Fibroblast of peridontal ligament (primary cell): ENCODE data around the gene FABP6.

Source experiments
- DNase-seq: peaks from one replicate; pipeline ENCODE4 v3.0.0-alpha.2; 2010; ENCODE audit errors: extremely low read depth

FABP6 gene

GRCh38 chr5:160262151-160263074, 33.1 kb downstream of the FABP6 start:
- DNase-seq = no peak

GRCh38 chr5:160263326-160263855, 34.1 kb downstream of the FABP6 start:
- no peak for DNase-seq

GRCh38 chr5:160266044-160266443, 36.7 kb downstream of the FABP6 start:
- no peak for DNase-seq

- no peak for DNase-seq
Measured at GRCh38 chr5:160266752-160267345, 37.5 kb downstream of the FABP6 start.

GRCh38 chr5:160268121-160268520, 38.8 kb downstream of the FABP6 start:
- DNase-seq = no peak

- DNase-seq = peak; percentile 18
Measured at GRCh38 chr5:160269017-160269416, 39.7 kb downstream of the FABP6 start.

- DNase-seq = no peak
Measured at GRCh38 chr5:160270704-160271103, 41.4 kb downstream of the FABP6 start.

GRCh38 chr5:160271396-160271795, 42.1 kb downstream of the FABP6 start:
- no peak for DNase-seq

- no peak for DNase-seq
Measured at GRCh38 chr5:160271836-160272235, 42.5 kb downstream of the FABP6 start.

- no peak for DNase-seq
Measured at GRCh38 chr5:160272264-160272663, 43.0 kb downstream of the FABP6 start.

GRCh38 chr5:160272889-160273288, 43.6 kb downstream of the FABP6 start:
- no peak for DNase-seq

- DNase-seq = no peak
Measured at GRCh38 chr5:160274483-160274931, 45.2 kb downstream of the FABP6 start.

- no peak for DNase-seq
Measured at GRCh38 chr5:160278343-160278742, 49.0 kb downstream of the FABP6 start.

GRCh38 chr5:160280384-160281095, 51.2 kb downstream of the FABP6 start:
- DNase-seq = no peak

GRCh38 chr5:160281275-160281674, 52.0 kb downstream of the FABP6 start:
- no peak for DNase-seq

- no peak for DNase-seq
Measured at GRCh38 chr5:160284291-160284873, 55.1 kb downstream of the FABP6 start.

GRCh38 chr5:160285316-160285715, 56.0 kb downstream of the FABP6 start:
- no peak for DNase-seq

- DNase-seq = no peak
Measured at GRCh38 chr5:160286947-160287346, 57.6 kb downstream of the FABP6 start.

- peak; percentile 8 for DNase-seq
Measured at GRCh38 chr5:160287378-160288051, 58.2 kb downstream of the FABP6 start.
